NCI-H748 (cell line): Measurements from ENCODE around the gene TSHZ1.
A peak's percentile ranks its signal among the peaks of the same experiment; 100 is the strongest.

Experiments
- DNase-seq: peaks from one replicate; lab custom pipeline; 2025; ENCODE audit not compliant: unreplicated experiment; lab: John Stamatoyannopoulos, UW

Gene TSHZ1

GRCh38 chr18:75220551-75221355 is 10.2 kb downstream of the TSHZ1 start:
- DNase-seq, result no peak

DNA sequence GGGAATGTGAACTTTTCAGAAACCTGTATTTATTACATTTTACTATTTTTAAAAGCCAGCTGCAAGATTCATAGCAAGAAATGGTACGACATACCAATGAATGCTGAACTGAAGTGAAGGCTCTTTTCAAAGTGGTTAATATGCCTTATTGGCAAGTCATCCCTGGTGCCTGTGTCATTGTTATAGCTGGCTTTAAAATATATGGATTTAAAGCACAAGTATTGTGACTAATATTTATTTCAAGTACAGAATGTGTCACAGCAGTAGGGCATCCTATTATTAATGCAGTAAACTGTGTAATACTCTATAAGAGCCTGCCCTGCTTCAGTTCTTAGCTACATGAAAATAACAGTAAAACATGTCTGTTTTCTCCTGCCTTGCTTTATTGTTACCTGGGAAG is 10.8 kb downstream of the TSHZ1 start:
- DNase-seq, result no peak

DNA sequence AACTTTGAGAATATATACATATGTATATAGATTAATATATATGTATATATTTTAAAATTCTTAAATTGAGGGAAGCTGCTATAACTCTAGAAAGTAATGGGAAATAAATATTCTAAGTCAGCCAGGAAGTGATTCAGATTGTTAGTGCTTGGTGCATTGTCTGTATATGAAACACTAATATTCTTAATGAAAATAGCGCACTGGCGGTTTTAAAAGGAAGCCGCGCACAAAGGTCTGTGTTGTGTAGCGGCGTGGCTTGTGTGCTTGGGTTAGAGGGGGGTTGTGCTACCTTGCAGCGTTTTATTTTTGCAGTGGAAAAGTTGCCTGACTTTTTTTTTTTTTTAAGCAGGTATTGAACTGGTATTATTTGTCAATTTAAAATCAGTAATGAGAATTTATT is 11.3 kb downstream of the TSHZ1 start:
- DNase-seq, result no peak

- DNase-seq, result no peak
Measured at GRCh38 chr18:75222407-75222806, 11.8 kb downstream of the TSHZ1 start.

DNA sequence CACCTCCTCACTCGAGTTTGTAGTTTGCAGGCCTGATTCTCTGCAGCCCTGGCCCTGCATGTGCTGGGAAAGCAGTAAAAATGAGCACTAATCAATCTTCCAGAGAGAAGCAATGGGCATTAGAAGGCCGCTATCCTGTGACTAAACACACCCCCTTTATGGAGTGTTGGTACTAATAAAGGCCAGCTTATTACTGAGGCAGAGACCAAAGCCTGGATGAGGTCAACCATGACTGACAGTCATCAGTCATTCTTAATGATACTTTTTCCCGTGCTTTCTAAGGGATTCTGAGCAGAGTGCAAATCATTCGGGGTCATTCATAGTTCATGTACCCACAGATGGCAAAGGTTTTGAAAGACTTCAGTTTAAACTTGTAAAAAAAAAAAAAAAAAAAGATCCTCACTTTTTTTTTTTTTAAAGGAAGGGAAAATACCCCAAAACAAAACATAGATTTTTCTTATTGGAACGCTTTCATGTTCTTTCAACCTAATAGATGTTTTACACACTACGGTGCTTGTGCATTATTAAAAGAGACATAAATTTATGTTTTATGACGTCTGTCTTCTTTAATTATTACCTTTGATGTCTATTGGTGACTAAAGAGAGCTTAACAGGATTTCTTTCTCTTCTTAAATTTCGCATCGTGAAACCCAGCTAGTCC is 13.2 kb downstream of the TSHZ1 start:
- DNase-seq, result peak; percentile 44

DNA sequence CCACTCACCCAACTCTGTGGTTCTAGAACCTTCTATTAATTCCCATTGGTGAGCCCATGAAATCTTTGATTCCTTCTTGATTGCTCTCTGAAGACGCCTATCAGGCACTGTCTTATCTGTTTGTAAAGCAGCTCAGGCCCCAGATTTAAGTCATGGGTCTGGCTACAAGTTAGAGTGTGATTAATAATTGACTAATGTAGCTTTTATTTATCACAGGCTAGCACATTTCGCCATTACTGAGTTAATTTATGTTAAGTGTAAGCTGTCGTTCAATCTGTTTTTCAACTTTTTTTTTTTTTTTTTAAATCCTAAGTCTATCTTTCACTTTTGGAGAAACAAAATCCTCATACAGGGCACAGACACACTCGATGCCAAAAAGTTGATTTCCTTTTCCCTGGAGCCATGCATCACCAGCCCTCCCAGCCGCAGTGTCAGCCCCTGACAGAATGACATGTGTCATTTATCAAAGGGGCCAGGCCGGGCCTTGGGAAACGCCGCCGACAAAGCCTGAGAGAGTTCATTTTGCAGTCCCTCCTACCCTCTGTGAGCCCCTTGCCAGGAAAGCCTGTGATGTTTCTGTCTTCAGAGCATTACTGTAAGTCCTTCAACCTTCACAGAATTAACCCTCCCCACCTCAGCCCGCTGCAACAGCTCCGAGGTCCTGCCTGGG is 15.8 kb downstream of the TSHZ1 start:
- no peak for DNase-seq

DNA sequence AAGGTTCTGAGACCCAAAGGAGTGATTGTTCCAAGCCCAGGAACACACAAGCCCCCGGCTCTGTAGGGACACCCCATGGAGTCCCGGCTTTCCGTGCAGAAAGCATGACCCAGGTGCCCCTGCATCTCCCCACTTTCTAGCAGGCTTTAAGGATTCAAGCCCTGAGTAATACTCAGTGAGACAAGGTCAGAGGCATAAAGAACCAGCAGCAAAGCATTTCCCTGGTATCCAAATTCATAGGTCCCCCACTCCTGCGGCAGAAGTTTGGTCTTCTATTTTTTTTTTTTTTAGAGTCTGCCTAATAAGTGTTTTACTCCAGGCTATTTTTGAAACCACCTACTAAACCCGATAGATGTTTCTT is 16.3 kb downstream of the TSHZ1 start:
- no peak for DNase-seq

DNA sequence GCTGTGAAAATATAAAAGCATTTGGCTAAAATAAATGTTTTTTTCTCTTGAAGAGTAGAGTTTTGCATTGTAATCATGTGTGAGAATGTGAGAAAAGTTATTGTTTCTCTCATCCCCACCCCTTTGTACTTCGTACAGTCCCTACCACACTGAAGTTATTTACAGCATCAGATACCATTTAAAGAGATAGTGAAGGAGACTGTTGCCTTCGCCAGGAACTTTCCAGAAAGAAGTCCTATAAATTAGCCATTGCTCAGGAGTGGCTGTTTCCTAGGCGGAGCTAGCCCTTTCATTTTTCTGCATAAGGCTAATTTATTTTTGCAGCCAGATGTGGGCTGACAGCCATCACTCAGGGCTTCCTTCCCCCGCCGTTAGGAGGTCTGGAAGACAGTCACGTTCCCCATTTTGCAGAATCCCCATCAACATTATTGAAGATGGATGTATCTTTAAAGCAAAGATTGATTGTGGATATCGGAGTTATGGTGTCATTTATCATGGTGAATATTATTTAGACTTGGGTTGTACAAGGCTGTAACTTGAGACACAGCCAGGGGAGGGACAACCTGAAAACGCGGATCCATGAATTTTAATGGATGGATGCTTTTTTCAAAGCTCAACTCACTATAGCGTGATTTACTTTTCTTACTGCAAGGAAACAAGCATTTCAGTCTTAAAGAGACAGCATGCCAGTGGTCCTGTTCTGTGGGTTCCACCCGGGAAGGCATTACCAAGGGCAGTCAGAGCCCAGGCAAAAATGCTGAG is 17.1 kb downstream of the TSHZ1 start:
- no peak for DNase-seq

DNA sequence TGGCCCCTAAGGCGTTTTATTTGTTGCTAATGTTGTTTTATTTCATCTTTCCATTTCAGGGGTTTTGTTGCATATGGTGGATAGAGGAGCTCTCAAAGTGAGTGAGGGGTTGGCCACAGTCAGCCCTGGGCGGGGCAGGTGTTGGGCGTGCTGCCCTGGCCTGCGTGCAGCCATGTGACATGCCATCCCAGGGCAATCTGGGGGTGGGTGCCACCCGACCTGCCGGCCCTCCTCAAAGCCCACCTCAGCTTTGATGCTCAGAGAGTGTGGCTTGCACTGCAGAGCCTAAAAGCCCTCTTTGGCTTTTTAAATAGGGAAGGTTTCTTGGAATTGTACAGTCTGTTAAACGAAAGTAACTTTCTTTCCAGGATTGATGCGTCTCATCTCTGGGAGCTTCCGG is 18.4 kb downstream of the TSHZ1 start:
- DNase-seq, result no peak

- no peak for DNase-seq
Measured at GRCh38 chr18:75229437-75229836, 18.8 kb downstream of the TSHZ1 start.

DNA sequence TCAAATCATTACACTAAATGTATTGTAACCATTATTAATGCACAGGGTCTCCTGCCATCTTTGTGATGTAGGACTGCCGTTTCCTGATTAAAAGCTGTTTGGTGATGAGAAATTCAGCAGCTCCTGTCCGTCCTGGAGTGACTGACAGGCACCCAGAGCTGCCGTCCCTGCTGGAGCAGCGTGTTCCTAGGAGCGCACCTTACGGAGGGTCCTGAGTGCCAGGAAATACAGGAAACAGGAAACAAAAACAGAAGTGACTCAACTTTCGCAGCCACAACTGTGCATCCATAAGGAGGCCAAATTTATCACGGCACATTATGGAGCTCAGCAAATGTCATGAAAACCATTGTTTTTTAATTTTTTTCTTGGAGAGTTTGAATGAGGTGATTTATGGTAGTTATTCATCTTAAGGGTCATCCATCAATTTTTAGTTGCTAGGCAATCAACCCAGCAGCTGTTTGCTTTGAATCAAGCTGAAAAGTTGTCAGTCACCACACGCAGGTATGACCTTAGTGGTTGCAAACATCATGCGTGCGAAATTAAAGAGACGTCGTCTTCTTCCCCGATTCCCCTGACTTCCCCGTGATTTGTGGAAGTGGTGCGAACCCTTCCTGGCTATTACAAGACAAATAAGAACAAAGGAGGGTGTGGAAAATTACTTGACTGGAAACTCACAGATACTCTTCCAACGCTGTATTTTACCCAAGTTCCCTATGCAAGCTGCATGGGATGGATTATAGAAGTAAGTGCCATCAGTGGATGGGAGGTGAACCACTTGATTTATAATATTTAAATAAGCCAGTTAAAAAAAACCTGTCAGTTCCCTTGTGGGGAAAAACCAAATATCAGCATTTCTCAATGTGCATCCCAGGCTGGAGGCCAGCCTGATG is 19.8 kb downstream of the TSHZ1 start:
- no peak for DNase-seq

DNA sequence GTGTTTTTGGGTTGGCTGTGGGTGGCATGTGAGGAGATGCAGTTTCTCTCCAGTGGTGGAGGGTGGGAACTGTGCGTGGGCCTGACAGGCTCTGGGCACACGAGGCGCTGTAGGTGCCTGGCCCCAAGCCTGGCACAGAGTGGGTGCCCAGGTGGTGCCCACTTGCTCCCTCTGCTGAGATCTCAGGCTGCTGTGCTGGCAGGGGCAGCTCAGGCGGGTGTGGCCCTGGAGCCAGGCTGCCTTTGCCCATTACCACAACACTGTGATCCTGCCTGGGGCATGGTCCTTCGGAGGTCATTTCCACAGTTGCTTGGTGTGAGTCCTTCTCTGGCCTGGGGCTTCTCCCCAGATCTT is 20.4 kb downstream of the TSHZ1 start:
- no peak for DNase-seq

DNA sequence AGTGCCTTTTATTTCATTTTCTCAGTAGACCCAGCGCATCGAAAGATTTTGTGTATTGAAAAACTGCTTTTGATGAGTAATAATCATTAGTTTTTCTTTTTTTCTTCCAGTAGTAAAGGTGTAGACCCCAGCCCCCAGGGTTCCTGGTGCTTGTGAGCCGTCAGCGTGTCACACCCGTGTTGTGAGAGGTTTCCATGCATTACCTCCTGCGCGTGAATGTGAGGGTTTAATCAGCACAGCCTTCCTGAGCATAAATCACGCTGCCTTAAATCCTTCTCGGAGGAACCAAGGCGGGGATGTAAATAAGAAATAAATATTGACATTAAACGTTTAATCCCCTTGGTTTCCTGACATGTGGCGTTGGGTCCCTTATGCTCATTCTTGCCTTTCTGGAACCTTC is 24.3 kb downstream of the TSHZ1 start:
- DNase-seq, result no peak

DNA sequence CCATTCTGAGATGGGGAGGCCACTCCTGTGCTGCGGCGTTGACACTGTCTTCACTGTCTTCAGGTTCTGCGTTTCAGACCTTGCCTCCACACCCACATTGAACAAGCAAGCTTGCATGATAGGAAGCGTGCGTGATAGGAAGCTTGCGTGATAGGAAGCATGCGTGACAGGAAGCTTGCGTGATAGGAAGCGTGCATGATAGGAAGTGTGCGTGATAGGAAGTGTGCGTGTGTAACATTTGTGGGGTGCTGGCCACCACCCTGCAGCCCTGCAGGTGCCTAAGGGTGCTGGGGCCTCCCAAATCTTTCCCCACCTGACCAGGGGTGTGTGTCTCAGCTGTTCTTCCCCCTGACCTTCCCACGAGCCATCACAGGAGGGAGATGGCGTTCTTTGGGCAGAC is 25.3 kb downstream of the TSHZ1 start:
- no peak for DNase-seq

GRCh38 chr18:75238100-75238499 is 27.5 kb downstream of the TSHZ1 start:
- no peak for DNase-seq

- no peak for DNase-seq
Measured at GRCh38 chr18:75238786-75239185, 28.2 kb downstream of the TSHZ1 start.

DNA sequence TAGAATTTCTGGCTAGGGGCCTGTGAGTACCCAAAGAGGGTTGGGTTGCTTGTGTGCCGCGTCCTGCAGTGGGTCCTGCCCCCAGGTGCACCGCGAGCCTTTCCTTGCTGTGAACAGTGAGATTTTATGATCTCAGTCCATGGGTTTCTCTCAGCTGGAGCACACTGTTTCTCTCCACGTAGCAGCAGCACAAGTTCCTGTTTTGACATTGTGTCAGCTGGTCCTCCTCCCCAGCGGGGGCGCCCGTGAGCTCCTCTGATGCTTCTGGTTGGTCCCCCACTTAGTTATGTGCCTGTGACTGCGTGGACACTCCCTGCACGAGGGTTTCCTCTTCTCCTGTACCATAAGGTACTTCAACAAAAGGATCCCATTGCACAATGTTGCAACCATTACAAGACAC is 29.8 kb downstream of the TSHZ1 start:
- DNase-seq, result no peak

DNA sequence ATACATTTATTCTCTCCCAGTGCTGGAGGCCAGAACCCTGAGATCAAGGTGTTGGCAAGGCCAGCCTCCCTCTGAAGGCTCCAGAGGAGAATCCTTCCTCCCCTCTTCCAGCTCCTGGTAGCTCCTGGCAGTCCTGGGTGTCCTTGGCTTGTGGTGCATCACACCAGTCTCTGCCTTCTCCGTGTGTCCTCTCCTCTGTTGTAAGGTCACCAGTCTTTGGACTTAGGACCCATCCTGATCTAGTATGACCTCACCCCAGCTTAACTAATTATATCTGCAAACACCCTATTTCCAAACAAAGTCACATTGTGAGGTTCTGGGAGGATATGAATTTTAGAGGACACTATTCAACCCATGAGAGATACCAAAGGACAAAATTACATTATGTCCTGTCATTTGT is 31.1 kb downstream of the TSHZ1 start:
- no peak for DNase-seq

DNA sequence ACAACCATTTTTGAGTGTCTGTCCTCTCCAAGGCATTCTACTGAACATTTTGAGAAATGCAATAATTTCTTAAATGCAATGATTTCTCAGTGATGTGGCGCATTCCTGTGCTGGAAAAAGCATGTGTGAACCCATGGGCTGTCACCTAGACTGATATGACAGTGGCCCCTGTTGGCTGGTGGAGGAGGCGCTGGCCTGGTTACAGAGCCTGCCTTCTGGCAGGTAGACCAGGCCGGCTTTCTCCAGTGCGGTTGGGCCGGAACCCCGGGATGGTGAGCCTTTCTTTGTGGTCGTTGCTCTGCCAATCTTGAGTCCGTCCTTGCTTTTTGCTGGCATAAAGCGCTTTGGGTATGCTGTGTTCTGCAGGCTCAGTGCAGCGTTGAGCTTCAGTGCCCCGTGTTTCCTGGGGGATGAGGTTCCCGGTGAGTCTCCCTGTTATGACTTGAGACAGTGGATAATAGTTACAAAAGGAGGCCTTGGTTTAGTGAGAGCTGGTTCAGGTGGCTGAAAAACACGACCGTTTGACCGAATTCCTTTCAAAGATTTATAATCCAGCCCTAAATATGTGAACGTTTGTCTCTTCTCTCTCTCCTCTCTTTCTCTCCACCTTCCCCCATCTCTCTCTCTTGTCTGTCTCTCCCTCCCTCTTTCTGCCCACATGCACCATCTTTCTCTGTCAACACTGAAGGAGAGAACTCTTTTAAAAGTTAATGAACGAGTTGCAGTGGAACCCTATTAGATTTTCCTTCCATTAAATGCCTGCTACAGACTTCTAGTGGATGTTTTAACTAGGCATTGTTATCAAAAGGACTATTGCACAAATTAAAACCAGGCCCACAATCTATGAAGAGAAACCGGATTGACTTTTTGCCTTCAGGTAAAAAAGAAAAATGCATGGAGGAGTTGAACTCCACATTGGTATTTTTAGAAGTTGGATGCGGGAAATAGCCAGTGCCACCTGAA is 34.0 kb downstream of the TSHZ1 start:
- peak; percentile 11 for DNase-seq
